ENCODE results near the gene RAD9A.
A peak's percentile ranks its signal among the peaks of the same experiment; 100 is the strongest.

RAD9A gene

GRCh38 chr11:67355794-67356386, 35.9 kb upstream of the RAD9A start:
- intact Hi-C loops (cut with DNase I): loop anchor here (2.0 kb wide), 1 partner anchor 23 kb away; no protein-coding TSS in a partner anchor
- DNase-seq: no peak

- intact Hi-C loops (cut with DNase I): loop anchor here (2.0 kb wide), 1 partner anchor 22 kb away; no protein-coding TSS in a partner anchor
- no peak for DNase-seq
Observed at GRCh38 chr11:67356387-67356863, 35.4 kb upstream of the RAD9A start.

GRCh38 chr11:67356864-67357561, 34.8 kb upstream of the RAD9A start:
- intact Hi-C loops (cut with DNase I): loop anchor here (2.0 kb wide), 1 partner anchor 22 kb away; no protein-coding TSS in a partner anchor

GRCh38 chr11:67357831-67358670, 33.7 kb upstream of the RAD9A start:
- intact Hi-C loops (cut with DNase I): loop anchor here (2.0 kb wide), 1 partner anchor 21 kb away; no protein-coding TSS in a partner anchor
- no peak for DNase-seq

More at GRCh38 chr11:67356864-67357561, 34.8 kb upstream of the RAD9A start:
- peak in 41 of 42 donors; percentile 28 to 82 (median 59) for DNase-seq

- no peak for DNase-seq
- intact Hi-C loops (cut with DNase I): no loop called here
Observed at GRCh38 chr11:67364169-67364568, 27.6 kb upstream of the RAD9A start.

GRCh38 chr11:67364783-67365722, 26.7 kb upstream of the RAD9A start:
- no peak for DNase-seq
- intact Hi-C loops (cut with DNase I): no loop called here

GRCh38 chr11:67365736-67366444, 25.9 kb upstream of the RAD9A start:
- intact Hi-C loops (cut with DNase I): no loop called here

GRCh38 chr11:67366546-67366945, 25.2 kb upstream of the RAD9A start:
- no peak for DNase-seq
- intact Hi-C loops (cut with DNase I): no loop called here

More at GRCh38 chr11:67365736-67366444, 25.9 kb upstream of the RAD9A start:
- DNase-seq: peak in 8 of 42 donors; percentile 24 to 56 (median 43)

GRCh38 chr11:67366961-67367760, 24.6 kb upstream of the RAD9A start:
- intact Hi-C loops (cut with DNase I): no loop called here

GRCh38 chr11:67367761-67368227, 24.0 kb upstream of the RAD9A start:
- DNase-seq: no peak
- intact Hi-C loops (cut with DNase I): no loop called here

More at GRCh38 chr11:67366961-67367760, 24.6 kb upstream of the RAD9A start:
- DNase-seq: no peak

- intact Hi-C loops (cut with DNase I): no loop called here
- DNase-seq: no peak
Observed at GRCh38 chr11:67368621-67369020, 23.2 kb upstream of the RAD9A start.

- no peak for DNase-seq
- intact Hi-C loops (cut with DNase I): no loop called here
Observed at GRCh38 chr11:67369275-67369674, 22.5 kb upstream of the RAD9A start.

- intact Hi-C loops (cut with DNase I): loop anchor here (10.0 kb wide), 1 partner anchor 105 kb away; the partner anchor contains the start of gene GRK2
- no peak for DNase-seq
Observed at GRCh38 chr11:67369801-67370284, 21.9 kb upstream of the RAD9A start.

- DNase-seq: no peak
- intact Hi-C loops (cut with DNase I): loop anchor here (10.0 kb wide), 1 partner anchor 106 kb away; the partner anchor contains the start of gene GRK2
Observed at GRCh38 chr11:67370351-67371076, 21.3 kb upstream of the RAD9A start.

- intact Hi-C loops (cut with DNase I): loop anchor here (10.0 kb wide), 1 partner anchor 107 kb away; the partner anchor contains the start of gene GRK2
- DNase-seq: no peak
Observed at GRCh38 chr11:67371189-67371910, 20.4 kb upstream of the RAD9A start.
